ENCODE results near the gene MRPS12. TPM values are rescaled to one million over a fixed set of nuclear protein-coding genes. Genes with fewer than 3 reads are reported as not detected.
A peak's percentile ranks its signal among the peaks of the same experiment; 100 is the strongest.

Gene MRPS12
- total and polyA plus RNA-seq, 10 donors = 23.2 to 47.8 (median 27.7) TPM

- intact Hi-C loops (cut with DNase I; ENCODE audit: low total_unique reads) = no loop called here
- no peaks in the 10 kb centered on the region for H3K9me3 ChIP-seq
- peaks cover 0 to 44% (median 17%) of the 10 kb centered on the region in 6 donors for H3K4me1 ChIP-seq
- TF ChIP-seq POLR2A (IDR thresholded peaks at IDR 0.05) (no peak), POLR2AphosphoS5 (IDR thresholded peaks at IDR 0.05) (no peak)
- TF ChIP-seq, protein P1, sequence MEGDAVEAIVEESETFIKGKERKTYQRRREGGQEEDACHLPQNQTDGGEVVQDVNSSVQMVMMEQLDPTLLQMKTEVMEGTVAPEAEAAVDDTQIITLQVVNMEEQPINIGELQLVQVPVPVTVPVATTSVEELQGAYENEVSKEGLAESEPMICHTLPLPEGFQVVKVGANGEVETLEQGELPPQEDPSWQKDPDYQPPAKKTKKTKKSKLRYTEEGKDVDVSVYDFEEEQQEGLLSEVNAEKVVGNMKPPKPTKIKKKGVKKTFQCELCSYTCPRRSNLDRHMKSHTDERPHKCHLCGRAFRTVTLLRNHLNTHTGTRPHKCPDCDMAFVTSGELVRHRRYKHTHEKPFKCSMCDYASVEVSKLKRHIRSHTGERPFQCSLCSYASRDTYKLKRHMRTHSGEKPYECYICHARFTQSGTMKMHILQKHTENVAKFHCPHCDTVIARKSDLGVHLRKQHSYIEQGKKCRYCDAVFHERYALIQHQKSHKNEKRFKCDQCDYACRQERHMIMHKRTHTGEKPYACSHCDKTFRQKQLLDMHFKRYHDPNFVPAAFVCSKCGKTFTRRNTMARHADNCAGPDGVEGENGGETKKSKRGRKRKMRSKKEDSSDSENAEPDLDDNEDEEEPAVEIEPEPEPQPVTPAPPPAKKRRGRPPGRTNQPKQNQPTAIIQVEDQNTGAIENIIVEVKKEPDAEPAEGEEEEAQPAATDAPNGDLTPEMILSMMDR (IDR thresholded peaks at IDR 0.05 in 8 of 11, conservative IDR thresholded peaks at IDR 0.05 in 3 of 11) = no peak
- no peak overlapping the region for H3K4me3 ChIP-seq
- DNase-seq = no peak
- H3K27me3 ChIP-seq (replicated peaks in 1 of 7) = no peaks in the 10 kb centered on the region
- H3K27ac ChIP-seq = no peak overlapping the region
- peaks cover 5 to 84% (median 32%) of the 10 kb centered on the region in 6 donors for H3K36me3 ChIP-seq
These were observed 40.1 kb upstream of the MRPS12 start for GRCh38 chr19:38890686-38891085.

GRCh38 chr19:38891771-38892170 lies 39.0 kb upstream of the MRPS12 start:
- TF ChIP-seq POLR2AphosphoS5 (IDR thresholded peaks at IDR 0.05) (no peak), POLR2A (IDR thresholded peaks at IDR 0.05) (no peak)
- TF ChIP-seq, protein P1 (IDR thresholded peaks at IDR 0.05 in 8 of 11, conservative IDR thresholded peaks at IDR 0.05 in 3 of 11) = no peak
- Histone ChIP-seq H3K36me3 (peaks cover 5 to 77% (median 32%) of the 10 kb centered on the region in 6 donors), H3K4me1 (peaks cover 0 to 55% (median 17%) of the 10 kb centered on the region in 6 donors), H3K9me3 (no peaks in the 10 kb centered on the region), H3K27ac (no peak overlapping the region), H3K27me3 (replicated peaks in 1 of 7) (no peaks in the 10 kb centered on the region), H3K4me3 (no peak overlapping the region)
- DNase-seq = no peak
- WGBS, 5 donors = 91 to 98% (median 95%) methylated on average over 6 of the region's 6 CpGs
- intact Hi-C loops (cut with DNase I; ENCODE audit: low total_unique reads) = no loop called here

DNA sequence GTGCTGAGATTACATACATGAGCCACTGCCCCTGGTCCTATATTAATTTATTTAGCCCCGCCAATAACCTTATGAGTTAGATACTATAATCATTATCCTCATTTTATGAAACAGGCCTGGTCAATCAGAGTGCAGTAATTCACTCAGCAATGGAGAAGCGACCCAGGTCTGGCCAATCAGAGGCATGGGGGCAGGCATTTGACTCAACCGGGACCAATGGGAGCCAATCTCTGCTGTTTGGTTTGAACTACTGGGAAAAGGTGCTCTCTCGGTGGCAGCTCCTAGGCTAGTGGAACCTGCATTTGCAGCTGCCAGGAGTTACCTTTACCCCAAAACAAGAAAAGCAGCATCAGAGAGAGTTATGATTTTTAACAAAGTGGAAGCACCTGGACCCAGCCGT lies 37.9 kb upstream of the MRPS12 start:
- peaks cover 5 to 73% (median 32%) of the 10 kb centered on the region in 6 donors for H3K36me3 ChIP-seq
- no peaks in the 10 kb centered on the region for H3K27me3 ChIP-seq (replicated peaks in 1 of 7)
- intact Hi-C loops (cut with DNase I; ENCODE audit: low total_unique reads) = no loop called here
- no peaks in the 10 kb centered on the region for H3K9me3 ChIP-seq
- WGBS, 5 donors = 71 to 86% (median 79%) methylated on average over 5 of the region's 5 CpGs
- peaks cover 4 to 56% (median 20%) of the 10 kb centered on the region in 6 donors for H3K4me1 ChIP-seq
- no peak for DNase-seq
- TF ChIP-seq POLR2AphosphoS5 (IDR thresholded peaks at IDR 0.05) = no peak
- TF ChIP-seq, protein P1 (IDR thresholded peaks at IDR 0.05 in 8 of 11, conservative IDR thresholded peaks at IDR 0.05 in 3 of 11) = no peak
- no peak for TF ChIP-seq POLR2A (IDR thresholded peaks at IDR 0.05)
- peak overlapping the region in 5 of 8 donors; percentile 19 to 64 (median 52) for H3K27ac ChIP-seq
- peak overlapping the region in 1 of 8 donors; percentile 4 for H3K4me3 ChIP-seq

- no peaks in the 10 kb centered on the region for H3K27me3 ChIP-seq (replicated peaks in 1 of 7)
- DNase-seq = peak; percentile 70
- intact Hi-C loops (cut with DNase I; ENCODE audit: low total_unique reads) = no loop called here
- peaks cover 5 to 68% (median 29%) of the 10 kb centered on the region in 6 donors for H3K36me3 ChIP-seq
- H3K27ac ChIP-seq = peak overlapping the region in 5 of 8 donors; percentile 19 to 64 (median 52)
- peak overlapping the region in 1 of 8 donors; percentile 4 for H3K4me3 ChIP-seq
- TF ChIP-seq, protein P1 (IDR thresholded peaks at IDR 0.05 in 8 of 11, conservative IDR thresholded peaks at IDR 0.05 in 3 of 11) = no peak
- TF ChIP-seq POLR2AphosphoS5 (IDR thresholded peaks at IDR 0.05) (peak in 2 of 3 donors; percentile 40 to 51), POLR2A (IDR thresholded peaks at IDR 0.05) (no peak)
- 66 to 84% (median 76%) methylated on average over 13 to 14 of the region's 14 CpGs for WGBS, 5 donors
- H3K9me3 ChIP-seq = no peaks in the 10 kb centered on the region
- H3K4me1 ChIP-seq = peaks cover 7 to 56% (median 25%) of the 10 kb centered on the region in 6 donors
These were observed 37.4 kb upstream of the MRPS12 start for GRCh38 chr19:38893341-38893771.

All from spleen (tissue), 11 donors.